Measurements from ENCODE around the gene ERG28. TPM values are rescaled to one million over a fixed set of nuclear protein-coding genes. Genes with fewer than 3 reads are reported as not detected.

The ERG28 gene
- total and polyA plus RNA-seq, 7 experiments from 2014 or later: 7.6 to 37.1 (median 13.2) TPM

GRCh38 chr14:75630695-75631452 lies 29.8 kb downstream of the ERG28 start:
- POLR2A ChIA-PET: no interaction called here
- no peak overlapping the region for H3K4me3 Mint-ChIP-seq

GRCh38 chr14:75628816-75629215 lies 31.9 kb downstream of the ERG28 start:
- ATAC-seq: no peak
- CTCF ChIA-PET: no interaction called here
- Mint-ChIP-seq H3K4me3 (no peak overlapping the region), H3K27ac (no peak overlapping the region), H3K9me3 (no peaks in the 10 kb centered on the region), H3K27me3 (no peaks in the 10 kb centered on the region), H3K36me3 (peaks cover 0 to 30% (median 0%) of the 10 kb centered on the region in 5 donors), H3K4me1 (no peaks in the 10 kb centered on the region)
- H3K4me1 ChIP-seq (ENCODE audit: control insufficient read depth in 2 of 2, insufficient read depth in 2 of 2, low read length in 2 of 2): no peaks in the 10 kb centered on the region
- DNase-seq: no peak
- H3K27me3 ChIP-seq (ENCODE audit: control insufficient read depth in 2 of 2, insufficient read depth in 2 of 2, low read length in 2 of 2): no peaks in the 10 kb centered on the region
- H3K36me3 ChIP-seq (ENCODE audit: control insufficient read depth in 2 of 3, insufficient read depth in 3 of 3, low read length in 3 of 3): no peaks in the 10 kb centered on the region
- intact Hi-C loops (cut with micrococcal nuclease): no loop called here
- H3K4me3 ChIP-seq (ENCODE audit: low read length): no peak overlapping the region
- H3K9me3 ChIP-seq (ENCODE audit: control insufficient read depth in 2 of 3, low read length in 3 of 3): no peaks in the 10 kb centered on the region
- no peak overlapping the region for H3K27ac ChIP-seq (ENCODE audit: low read depth, low read length)
- POLR2A ChIA-PET: no interaction called here

More at GRCh38 chr14:75630695-75631452, 29.8 kb downstream of the ERG28 start:
- intact Hi-C loops (cut with micrococcal nuclease): no loop called here
- no peaks in the 10 kb centered on the region for H3K9me3 ChIP-seq (ENCODE audit: control insufficient read depth in 2 of 3, low read length in 3 of 3)
- H3K27ac ChIP-seq (ENCODE audit: low read depth, low read length): no peak overlapping the region
- Mint-ChIP-seq H3K36me3 (peaks cover 0 to 28% (median 0%) of the 10 kb centered on the region in 5 donors), H3K27me3 (no peaks in the 10 kb centered on the region), H3K9me3 (no peaks in the 10 kb centered on the region), H3K27ac (no peak overlapping the region), H3K4me1 (no peaks in the 10 kb centered on the region)
- H3K4me1 ChIP-seq (ENCODE audit: control insufficient read depth in 2 of 2, insufficient read depth in 2 of 2, low read length in 2 of 2): no peaks in the 10 kb centered on the region
- ATAC-seq (no peak), DNase-seq (no peak)
- CTCF ChIA-PET: no interaction called here
- H3K27me3 ChIP-seq (ENCODE audit: control insufficient read depth in 2 of 2, insufficient read depth in 2 of 2, low read length in 2 of 2): no peaks in the 10 kb centered on the region
- H3K4me3 ChIP-seq (ENCODE audit: low read length): no peak overlapping the region
- H3K36me3 ChIP-seq (ENCODE audit: control insufficient read depth in 2 of 3, insufficient read depth in 3 of 3, low read length in 3 of 3): no peaks in the 10 kb centered on the region

DNA sequence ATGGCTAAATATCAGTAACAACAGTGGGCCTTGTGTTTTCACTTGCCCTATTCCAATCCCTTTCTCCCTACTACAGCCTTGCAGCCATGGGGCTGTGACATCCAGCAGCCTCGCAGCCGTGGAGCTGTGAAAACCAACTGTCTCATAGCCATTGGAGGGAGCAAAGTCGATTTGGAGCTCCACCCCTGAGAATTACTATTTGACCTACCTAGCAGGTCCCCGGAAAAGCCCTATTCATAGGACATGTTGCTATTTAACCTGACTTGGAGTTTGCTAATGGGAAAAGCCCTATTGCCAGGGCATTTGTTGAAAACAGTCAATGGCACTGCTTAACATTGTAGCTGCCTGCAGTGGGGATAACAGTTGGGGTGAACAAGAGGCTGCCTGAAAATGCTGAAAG lies 33.3 kb downstream of the ERG28 start:
- ATAC-seq (no peak), DNase-seq (no peak)
- ChIA-PET POLR2A (no interaction called here), CTCF (no interaction called here)
- Mint-ChIP-seq H3K4me3 (no peak overlapping the region), H3K36me3 (peaks cover 0 to 26% (median 0%) of the 10 kb centered on the region in 5 donors), H3K4me1 (no peaks in the 10 kb centered on the region), H3K9me3 (no peaks in the 10 kb centered on the region), H3K27me3 (no peaks in the 10 kb centered on the region), H3K27ac (no peak overlapping the region)
- intact Hi-C loops (cut with micrococcal nuclease): no loop called here
- Histone ChIP-seq H3K9me3 (ENCODE audit: control insufficient read depth in 2 of 3, low read length in 3 of 3) (no peaks in the 10 kb centered on the region), H3K36me3 (ENCODE audit: control insufficient read depth in 2 of 3, insufficient read depth in 3 of 3, low read length in 3 of 3) (no peaks in the 10 kb centered on the region), H3K27ac (ENCODE audit: low read depth, low read length) (no peak overlapping the region), H3K4me1 (ENCODE audit: control insufficient read depth in 2 of 2, insufficient read depth in 2 of 2, low read length in 2 of 2) (no peaks in the 10 kb centered on the region), H3K4me3 (ENCODE audit: low read length) (no peak overlapping the region), H3K27me3 (ENCODE audit: control insufficient read depth in 2 of 2, insufficient read depth in 2 of 2, low read length in 2 of 2) (no peaks in the 10 kb centered on the region)

DNA sequence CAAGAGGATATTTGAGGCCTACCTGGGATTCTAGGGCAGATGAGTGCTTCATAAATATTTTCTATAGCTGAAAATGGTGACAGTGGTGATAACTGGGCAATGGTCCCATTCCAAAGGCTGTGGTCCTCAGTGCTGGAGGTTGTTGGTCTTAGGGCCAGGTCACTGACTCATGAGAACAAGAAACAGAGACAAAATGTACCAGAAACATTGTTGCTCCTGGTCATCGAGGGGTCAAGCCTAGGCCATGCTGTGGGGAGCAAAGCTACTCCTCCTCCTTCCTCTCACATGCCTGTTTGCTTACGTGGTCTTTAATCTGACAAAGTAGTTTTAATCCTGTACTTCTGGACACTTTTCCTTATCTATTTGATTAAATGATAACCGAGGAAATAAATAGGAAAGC lies 33.8 kb downstream of the ERG28 start:
- POLR2A ChIA-PET: no interaction called here
- Mint-ChIP-seq H3K27ac (no peak overlapping the region), H3K27me3 (no peaks in the 10 kb centered on the region), H3K36me3 (peaks cover 0 to 26% (median 0%) of the 10 kb centered on the region in 5 donors), H3K4me3 (no peak overlapping the region), H3K9me3 (no peaks in the 10 kb centered on the region), H3K4me1 (no peaks in the 10 kb centered on the region)
- Histone ChIP-seq H3K9me3 (ENCODE audit: control insufficient read depth in 2 of 3, low read length in 3 of 3) (no peaks in the 10 kb centered on the region), H3K27ac (ENCODE audit: low read depth, low read length) (no peak overlapping the region), H3K4me1 (ENCODE audit: control insufficient read depth in 2 of 2, insufficient read depth in 2 of 2, low read length in 2 of 2) (no peaks in the 10 kb centered on the region), H3K27me3 (ENCODE audit: control insufficient read depth in 2 of 2, insufficient read depth in 2 of 2, low read length in 2 of 2) (no peaks in the 10 kb centered on the region), H3K36me3 (ENCODE audit: control insufficient read depth in 2 of 3, insufficient read depth in 3 of 3, low read length in 3 of 3) (no peaks in the 10 kb centered on the region), H3K4me3 (ENCODE audit: low read length) (no peak overlapping the region)
- CTCF ChIA-PET: no interaction called here
- no peak for DNase-seq
- no peak for ATAC-seq
- intact Hi-C loops (cut with micrococcal nuclease): no loop called here

- H3K4me3 Mint-ChIP-seq: no peak overlapping the region
- no peak for DNase-seq
- H3K4me1 Mint-ChIP-seq: no peaks in the 10 kb centered on the region
- CTCF ChIA-PET: no interaction called here
- no peak overlapping the region for H3K27ac Mint-ChIP-seq
- peaks cover 0 to 26% (median 0%) of the 10 kb centered on the region in 5 donors for H3K36me3 Mint-ChIP-seq
- intact Hi-C loops (cut with micrococcal nuclease): no loop called here
- POLR2A ChIA-PET: no interaction called here
- H3K4me1 ChIP-seq (ENCODE audit: control insufficient read depth in 2 of 2, insufficient read depth in 2 of 2, low read length in 2 of 2): no peaks in the 10 kb centered on the region
- H3K27ac ChIP-seq (ENCODE audit: low read depth, low read length): no peak overlapping the region
- no peaks in the 10 kb centered on the region for H3K27me3 ChIP-seq (ENCODE audit: control insufficient read depth in 2 of 2, insufficient read depth in 2 of 2, low read length in 2 of 2)
- H3K27me3 Mint-ChIP-seq: no peaks in the 10 kb centered on the region
- H3K9me3 ChIP-seq (ENCODE audit: control insufficient read depth in 2 of 3, low read length in 3 of 3): no peaks in the 10 kb centered on the region
- no peak for ATAC-seq
- no peaks in the 10 kb centered on the region for H3K9me3 Mint-ChIP-seq
- H3K4me3 ChIP-seq (ENCODE audit: low read length): no peak overlapping the region
- H3K36me3 ChIP-seq (ENCODE audit: control insufficient read depth in 2 of 3, insufficient read depth in 3 of 3, low read length in 3 of 3): no peaks in the 10 kb centered on the region
These were observed 34.3 kb downstream of the ERG28 start for GRCh38 chr14:75626396-75626795.

DNA sequence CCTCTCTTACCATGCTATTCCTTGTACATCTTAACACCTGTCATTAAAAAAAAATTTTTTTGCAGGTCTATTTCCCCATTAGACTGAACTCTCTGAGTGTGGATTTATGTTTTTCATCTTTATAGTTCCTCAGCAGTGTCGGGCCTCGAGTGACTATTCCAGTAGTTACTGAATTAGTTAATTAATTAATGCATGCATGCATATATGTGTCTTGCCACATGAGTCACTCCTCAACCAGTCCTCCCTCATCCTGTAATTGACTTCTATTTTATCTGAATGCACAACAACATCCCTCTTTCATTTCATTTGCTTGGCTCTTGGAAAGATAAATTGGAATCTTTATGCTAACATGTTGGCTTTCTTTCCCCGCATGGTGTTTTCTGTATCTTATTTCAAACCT lies 35.6 kb downstream of the ERG28 start:
- no peak for ATAC-seq

DNA sequence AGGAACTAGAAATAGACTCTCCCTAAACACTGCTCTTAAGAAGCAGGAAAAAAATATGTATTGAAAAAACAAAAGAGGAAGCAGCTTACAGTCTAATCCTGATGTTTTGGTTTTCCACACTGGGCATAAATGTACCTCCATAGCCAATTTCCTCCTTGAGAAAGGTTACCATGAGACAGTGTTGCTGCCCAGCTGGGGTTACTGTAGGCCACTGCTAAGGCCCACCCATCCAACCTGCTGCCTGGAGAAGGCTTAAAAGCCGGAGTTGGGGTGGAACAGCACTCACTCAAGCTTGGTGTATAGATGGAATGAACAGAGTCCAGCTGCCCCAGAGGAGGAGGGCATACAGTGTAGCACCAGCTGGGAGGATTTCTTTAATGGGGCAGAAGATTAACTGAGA lies 41.1 kb downstream of the ERG28 start:
- H3K4me1 Mint-ChIP-seq: no peaks in the 10 kb centered on the region
- no peak overlapping the region for H3K4me3 Mint-ChIP-seq
- CTCF ChIA-PET: no interaction called here
- intact Hi-C loops (cut with micrococcal nuclease): no loop called here
- Histone ChIP-seq H3K27me3 (ENCODE audit: control insufficient read depth in 2 of 2, insufficient read depth in 2 of 2, low read length in 2 of 2) (no peaks in the 10 kb centered on the region), H3K9me3 (ENCODE audit: control insufficient read depth in 2 of 3, low read length in 3 of 3) (no peaks in the 10 kb centered on the region), H3K4me3 (ENCODE audit: low read length) (no peak overlapping the region), H3K27ac (ENCODE audit: low read depth, low read length) (no peak overlapping the region), H3K36me3 (ENCODE audit: control insufficient read depth in 2 of 3, insufficient read depth in 3 of 3, low read length in 3 of 3) (no peaks in the 10 kb centered on the region), H3K4me1 (ENCODE audit: control insufficient read depth in 2 of 2, insufficient read depth in 2 of 2, low read length in 2 of 2) (no peaks in the 10 kb centered on the region)
- POLR2A ChIA-PET: no interaction called here
- H3K27me3 Mint-ChIP-seq: no peaks in the 10 kb centered on the region
- peaks cover 0 to 6% (median under 1%) of the 10 kb centered on the region in 5 donors for H3K36me3 Mint-ChIP-seq
- H3K9me3 Mint-ChIP-seq: peaks cover 0 to 2% (median 0%) of the 10 kb centered on the region in 11 donors
- no peak overlapping the region for H3K27ac Mint-ChIP-seq
- no peak for DNase-seq
- no peak for ATAC-seq

More for the DNA sequence above, 35.6 kb downstream of the ERG28 start:
- no peak overlapping the region for H3K4me3 ChIP-seq (ENCODE audit: low read length)
- Mint-ChIP-seq H3K4me3 (no peak overlapping the region), H3K9me3 (no peaks in the 10 kb centered on the region), H3K27ac (no peak overlapping the region), H3K4me1 (no peaks in the 10 kb centered on the region), H3K36me3 (peaks cover 0 to 26% (median 0%) of the 10 kb centered on the region in 5 donors), H3K27me3 (no peaks in the 10 kb centered on the region)
- H3K27me3 ChIP-seq (ENCODE audit: control insufficient read depth in 2 of 2, insufficient read depth in 2 of 2, low read length in 2 of 2): no peaks in the 10 kb centered on the region
- intact Hi-C loops (cut with micrococcal nuclease): no loop called here
- no peaks in the 10 kb centered on the region for H3K9me3 ChIP-seq (ENCODE audit: control insufficient read depth in 2 of 3, low read length in 3 of 3)
- DNase-seq: no peak
- POLR2A ChIA-PET: no interaction called here
- CTCF ChIA-PET: interaction anchor here (1.4 kb wide), 1 partner anchor 29 kb away, joined by 3 read pairs; no protein-coding TSS in a partner anchor
- H3K36me3 ChIP-seq (ENCODE audit: control insufficient read depth in 2 of 3, insufficient read depth in 3 of 3, low read length in 3 of 3): no peaks in the 10 kb centered on the region
- no peak overlapping the region for H3K27ac ChIP-seq (ENCODE audit: low read depth, low read length)
- H3K4me1 ChIP-seq (ENCODE audit: control insufficient read depth in 2 of 2, insufficient read depth in 2 of 2, low read length in 2 of 2): no peaks in the 10 kb centered on the region
